GM18873 (cell line): Measurements from ENCODE around the gene PTTG1.

Experiments
- ATAC-seq: cut with Tn5 transposase; IDR thresholded peaks from one replicate; pipeline ENCODE4 v1.9.1; 2021; ENCODE audit warnings: mild to moderate bottlenecking, moderate library complexity, moderate number of reproducible peaks; ENCODE audit not compliant: unreplicated experiment, low FRiP score

PTTG1 gene

GRCh38 chr5:160468363-160468975, 46.8 kb downstream of the PTTG1 start:
- ATAC-seq: no peak

- ATAC-seq: no peak
Observed at GRCh38 chr5:160469156-160470144, 47.8 kb downstream of the PTTG1 start.

- no peak for ATAC-seq
Observed at GRCh38 chr5:160470437-160471361, 49.0 kb downstream of the PTTG1 start.

GRCh38 chr5:160471761-160472160, 50.1 kb downstream of the PTTG1 start:
- no peak for ATAC-seq

GRCh38 chr5:160472482-160472881, 50.8 kb downstream of the PTTG1 start:
- ATAC-seq: no peak

GRCh38 chr5:160473681-160474080, 52.0 kb downstream of the PTTG1 start:
- no peak for ATAC-seq

- no peak for ATAC-seq
Observed at GRCh38 chr5:160474084-160474483, 52.4 kb downstream of the PTTG1 start.

GRCh38 chr5:160475864-160476438, 54.3 kb downstream of the PTTG1 start:
- ATAC-seq: no peak

- no peak for ATAC-seq
Observed at GRCh38 chr5:160477266-160477970, 55.8 kb downstream of the PTTG1 start.

GRCh38 chr5:160478163-160478562, 56.5 kb downstream of the PTTG1 start:
- ATAC-seq: no peak
